H1 (cell line): ENCODE data around the gene NFAM1. TPM values are rescaled to one million over a fixed set of nuclear protein-coding genes. Genes with fewer than 3 reads are reported as not detected.

Source experiments
- CTCF ChIA-PET: fragments of 300-600 bp; sonication (Branson Sonifier 250); formaldehyde crosslinking; loops from one replicate; lab custom pipeline; 2021; ENCODE audit not compliant: partially characterized antibody; lab: Charles Lee
- POLR2A ChIA-PET: fragments of 300-600 bp; sonication (Branson Sonifier 250); formaldehyde crosslinking; loops from one replicate; lab custom pipeline; 2021; ENCODE audit warnings: inconsistent platforms; ENCODE audit not compliant: partially characterized antibody; lab: Charles Lee
- DNase-seq, 2 experiments: peaks; one replicate each; pipeline versions ENCODE4 v3.0.0 to v3.0.0-alpha.2; 2010 to 2022; ENCODE audit warnings: low spot score in 2 of 2, low read depth in 1 of 2, mixed read lengths in 1 of 2
- FAIRE-seq: peaks from 2 replicates; lab custom pipeline; 2011; peaks lifted over from hg19 to GRCh38; lab: Jason Lieb, UNC
- H2AFZ ChIP-seq: 2 replicates; pipeline ENCODE4 v1.8.1; 2012; ENCODE audit warnings: low read length, inconsistent platforms
- H2AK5ac ChIP-seq: 2 replicates; pipeline ENCODE4 v1.6.1; 2013; ENCODE audit warnings: low read depth, low read length
- H2BK120ac ChIP-seq: replicated peaks from 2 replicates; pipeline ENCODE3; 2013; ENCODE audit warnings: low read depth, low read length, inconsistent platforms
- H2BK12ac ChIP-seq: 2 replicates; pipeline ENCODE4 v1.6.1; 2013; ENCODE audit warnings: low read depth, low read length
- H2BK15ac ChIP-seq: 2 replicates; pipeline ENCODE4 v1.6.1; 2013; ENCODE audit warnings: low read length
- H2BK20ac ChIP-seq: 2 replicates; pipeline ENCODE4 v1.6.1; 2013; ENCODE audit warnings: low read length
- H2BK5ac ChIP-seq: 2 replicates; pipeline ENCODE4 v1.6.1; 2013; ENCODE audit warnings: low read depth, low read length
- H3K14ac ChIP-seq: 2 replicates; pipeline ENCODE4 v1.6.1; 2013; ENCODE audit warnings: inconsistent platforms; ENCODE audit not compliant: insufficient read length
- H3K18ac ChIP-seq: 2 replicates; pipeline ENCODE4 v1.6.1; 2013; ENCODE audit warnings: low read length; ENCODE audit errors: extremely low read depth
- H3K23ac ChIP-seq: 2 replicates; pipeline ENCODE4 v1.6.1; 2013; ENCODE audit warnings: inconsistent platforms; ENCODE audit not compliant: insufficient read length
- H3K23me2 ChIP-seq: 2 replicates; pipeline ENCODE4 v1.6.1; 2013; ENCODE audit warnings: low read depth, low read length
- H3K27ac ChIP-seq: 2 replicates; pipeline ENCODE4 v1.6.1; 2011; ENCODE audit warnings: low read depth, low read length, inconsistent platforms
- H3K27me3 ChIP-seq, 4 experiments: replicated peaks in 1 of 4; 1 replicate in 1 of 4; 2 replicates in 3 of 4; pipeline versions ENCODE4 v1.6.1 to v1.8.1; 2011 to 2013; ENCODE audit warnings: low read length in 3 of 4, mild to moderate bottlenecking in 3 of 4, inconsistent platforms in 2 of 4, mixed read lengths in 2 of 4, moderate library complexity in 1 of 4; ENCODE audit not compliant: control insufficient read depth in 3 of 4, insufficient read depth in 3 of 4; ENCODE audit errors: extremely low read depth in 1 of 4
- H3K36me3 ChIP-seq, 4 experiments: 2 replicates each; pipeline versions ENCODE4 v1.6.1 to v1.8.1; 2011 to 2013; ENCODE audit warnings: mild to moderate bottlenecking in 4 of 4, low read length in 3 of 4, moderate library complexity in 2 of 4, control low read depth in 1 of 4, inconsistent platforms in 1 of 4; ENCODE audit not compliant: insufficient read depth in 4 of 4, control insufficient read depth in 2 of 4
- H3K4ac ChIP-seq: replicated peaks from 2 replicates; pipeline ENCODE3; 2013; ENCODE audit warnings: low read length, low read depth, mixed read lengths, inconsistent platforms; ENCODE audit not compliant: insufficient read length
- H3K4me1 ChIP-seq, 4 experiments: replicated peaks in 1 of 4; 1 replicate in 1 of 4; 2 replicates in 3 of 4; pipeline versions ENCODE4 v1.6.1 to v1.8.1; 2011 to 2013; ENCODE audit warnings: low read length in 3 of 4, inconsistent platforms in 2 of 4, mixed read lengths in 1 of 4; ENCODE audit not compliant: insufficient read depth in 4 of 4, control insufficient read depth in 3 of 4
- H3K4me2 ChIP-seq, 2 experiments: 2 replicates each; pipeline versions ENCODE4 v1.6.1 to v1.8.1; 2011 to 2013; ENCODE audit warnings: low read depth in 2 of 2, low read length in 2 of 2, control low read depth in 1 of 2, inconsistent platforms in 1 of 2, mild to moderate bottlenecking in 1 of 2; ENCODE audit not compliant: insufficient read depth in 1 of 2
- H3K4me3 ChIP-seq, 4 experiments: fragments of 200-600, 300-600 bp in 1 of 4; sonication (generic), shearing (Covaris generic), sonication (Bioruptor Twin) in 1 of 4; 2 replicates each; pipeline versions ENCODE4 v1.5.1 to v1.8.1; 2011 to 2016; ENCODE audit warnings: low read length in 4 of 4, low read depth in 3 of 4, control low read depth in 2 of 4, inconsistent platforms in 2 of 4, mild to moderate bottlenecking in 2 of 4, mixed read lengths in 1 of 4, moderate library complexity in 1 of 4; ENCODE audit not compliant: insufficient read depth in 2 of 4; ENCODE audit errors: extremely low read depth in 1 of 4
- H3K56ac ChIP-seq: replicated peaks from 2 replicates; pipeline ENCODE3; 2013; ENCODE audit warnings: low read depth, mild to moderate bottlenecking, mixed read lengths, low read length, inconsistent platforms; ENCODE audit not compliant: insufficient read length
- H3K79me1 ChIP-seq: 2 replicates; pipeline ENCODE4 v1.6.1; 2013; ENCODE audit warnings: low read depth, low read length, control low read depth
- H3K79me2 ChIP-seq, 2 experiments: 2 replicates each; pipeline versions ENCODE4 v1.6.1 to v1.8.1; 2012 to 2013; ENCODE audit warnings: low read length in 2 of 2, mild to moderate bottlenecking in 2 of 2, inconsistent platforms in 1 of 2; ENCODE audit not compliant: insufficient read depth in 2 of 2, control insufficient read depth in 1 of 2
- H3K9ac ChIP-seq, 4 experiments: replicated peaks in 1 of 4; 1 replicate in 1 of 4; 2 replicates in 3 of 4; pipeline versions ENCODE4 v1.6.1 to v1.8.1; 2011 to 2013; ENCODE audit warnings: low read depth in 3 of 4, low read length in 3 of 4, control low read depth in 2 of 4, mild to moderate bottlenecking in 2 of 4, moderate library complexity in 2 of 4, inconsistent platforms in 1 of 4; ENCODE audit errors: extremely low read depth in 1 of 4
- H3K9me3 ChIP-seq, 2 experiments: 2 replicates each; pipeline versions ENCODE4 v1.6.1 to v1.8.1; 2012 to 2013; ENCODE audit warnings: mild to moderate bottlenecking in 2 of 2, moderate library complexity in 2 of 2, control low read depth in 1 of 2, inconsistent platforms in 1 of 2, low read depth in 1 of 2, low read length in 1 of 2, mixed read lengths in 1 of 2; ENCODE audit not compliant: insufficient read depth in 2 of 2
- H4K20me1 ChIP-seq, 2 experiments: replicated peaks in 1 of 2; 2 replicates each; pipeline versions ENCODE3 to v1.8.1; 2011 to 2013; ENCODE audit warnings: inconsistent platforms in 2 of 2, low read length in 2 of 2, mild to moderate bottlenecking in 1 of 2; ENCODE audit not compliant: insufficient read depth in 2 of 2, control insufficient read depth in 1 of 2
- H4K5ac ChIP-seq: 2 replicates; pipeline ENCODE4 v1.6.1; 2013; ENCODE audit warnings: low read length, low read depth, mixed read lengths, inconsistent platforms; ENCODE audit not compliant: insufficient read length
- H4K8ac ChIP-seq: 2 replicates; pipeline ENCODE4 v1.8.0; 2013; ENCODE audit warnings: mild to moderate bottlenecking, moderate library complexity, low read length, inconsistent platforms; ENCODE audit not compliant: insufficient read depth; ENCODE audit errors: extremely low read depth
- H4K91ac ChIP-seq: replicated peaks from 2 replicates; pipeline ENCODE3; 2013; ENCODE audit warnings: low read length, mixed read lengths, inconsistent platforms; ENCODE audit not compliant: insufficient read length
- CBX5 ChIP-seq: fragments of 300-800, 300-1000 bp; sonication (generic); IDR thresholded peaks from 2 replicates; pipeline ENCODE4 v1.7.1; 2016; ENCODE audit warnings: antibody characterized with exemption, low read length, low read depth
- CEBPB ChIP-seq: IDR thresholded peaks from 2 replicates; pipeline ENCODE4 v1.6.1; 2012; ENCODE audit warnings: low read depth, low read length
- CREB1 ChIP-seq: IDR thresholded peaks from 2 replicates; pipeline ENCODE4 v1.6.1; 2012; ENCODE audit warnings: inconsistent platforms
- EGR1 ChIP-seq: IDR thresholded peaks from 2 replicates; pipeline ENCODE4 v1.6.1; 2011; ENCODE audit warnings: low read depth, low read length, borderline replicate concordance
- FOSL1 ChIP-seq: IDR thresholded peaks from 2 replicates; pipeline ENCODE4 v1.6.1; 2011; ENCODE audit warnings: mild to moderate bottlenecking, low read depth, low read length, moderate library complexity; ENCODE audit not compliant: insufficient read depth
- JUN ChIP-seq: IDR thresholded peaks from 2 replicates; pipeline ENCODE4 v1.6.1; 2011; ENCODE audit warnings: low read depth, mild to moderate bottlenecking, improper control_type of control experiment, low read length
- KDM5A ChIP-seq: fragments of 200-600 bp; IDR thresholded peaks from 2 replicates; pipeline ENCODE4 v1.7.1; 2012; ENCODE audit warnings: mild to moderate bottlenecking, low read length, inconsistent platforms, mixed read lengths
- PHF8 ChIP-seq: fragments of 200-600 bp; sonication (generic); conservative IDR thresholded peaks from 2 replicates; pipeline ENCODE4 v1.7.1; 2012; ENCODE audit warnings: low read depth, mild to moderate bottlenecking, inconsistent platforms, low read length, moderate library complexity
- POU5F1 ChIP-seq: IDR thresholded peaks from 2 replicates; pipeline ENCODE4 v1.6.1; 2011; ENCODE audit warnings: low read depth, mild to moderate bottlenecking, low read length, moderate library complexity
- SIN3A ChIP-seq, 2 experiments: IDR thresholded peaks in 1 of 2; conservative IDR thresholded peaks in 1 of 2; 2 replicates each; pipeline ENCODE4 v1.6.1; 2011 to 2012; ENCODE audit warnings: low read length in 2 of 2, improper control_type of control experiment in 1 of 2, low read depth in 1 of 2, mild to moderate bottlenecking in 1 of 2
- SIX5 ChIP-seq: IDR thresholded peaks from 2 replicates; pipeline ENCODE4 v1.6.1; 2011; ENCODE audit warnings: mild to moderate bottlenecking, low read depth, low read length
- SP4 ChIP-seq: IDR thresholded peaks from 2 replicates; pipeline ENCODE4 v1.6.1; 2012; ENCODE audit warnings: low read length, inconsistent platforms
- TCF12 ChIP-seq: IDR thresholded peaks from 2 replicates; pipeline ENCODE4 v1.6.1; 2011; ENCODE audit warnings: low read depth, mild to moderate bottlenecking, low read length
- YY1 ChIP-seq: IDR thresholded peaks from 2 replicates; pipeline ENCODE4 v1.6.1; 2011; ENCODE audit warnings: low read depth, mild to moderate bottlenecking, low read length
- ZNF274 ChIP-seq: IDR thresholded peaks from 2 replicates; pipeline ENCODE4 v1.7.0; 2012; ENCODE audit warnings: low read length, borderline replicate concordance; ENCODE audit errors: extremely low read depth
- WGBS, 2 experiments: shearing (Covaris generic) in 1 of 2; methylation state at CpG; one replicate each; pipeline versions ENCODE4 v1.1.6 to v1.1.7; 2013 to 2015; ENCODE audit warnings: low lambda C conversion rate in 2 of 2, mixed read lengths in 2 of 2, inconsistent platforms in 1 of 2, low coverage in 1 of 2, missing lambda C conversion rate in 1 of 2; ENCODE audit not compliant: insufficient replicate concordance in 2 of 2, insufficient coverage in 1 of 2, insufficient read length in 1 of 2; ENCODE audit errors: extremely low coverage in 1 of 2, missing lambda C conversion rate in 1 of 2; 5-methylcytosine and 5-hydroxymethylcytosine counted together
- polyA plus RNA-seq, 7 experiments: library from polyadenylated mRNA; depleted of rRNA in 3 of 7; stranded (reverse) in 5 of 7; unstranded in 2 of 7; fragments of >200 nt in 5 of 7; fragments of 200-250 nt in 2 of 7; gene quantifications; 1 replicate in 5 of 7; 2 replicates in 1 of 7; 4 replicates in 1 of 7; pipeline versions ENCODE4 v1.2.1 to v1.2.3, GENCODE V29; 2011 to 2013; ENCODE audit warnings: missing spikeins in 2 of 7, mixed read lengths in 2 of 7
- total RNA-seq: library from RNA; stranded (reverse); fragmentation: NEBNext Ultra II Directional; extraction: Animal tissue kit (Norgen Biotek cat#: 25700); gene quantifications from 2 replicates; pipeline ENCODE4 v1.2.1, GENCODE V29; 2021

Gene NFAM1
- total and polyA plus RNA-seq, 2 of the 8 experiments (the other 6 are each of a cell fraction or from before 2014, with no cell fraction given), result 0.62 to 0.73 TPM

- H2BK20ac ChIP-seq, result no peak overlapping the region
- ChIA-PET CTCF (interaction anchor here (2.2 to 2.3 kb wide), 2 partner anchors 12 to 17 kb away, joined by 11 to 12 read pairs; no protein-coding TSS in a partner anchor), POLR2A (no interaction called here)
- no peak overlapping the region for H2BK15ac ChIP-seq
- DNase-seq, result no peak
- H3K14ac ChIP-seq, result no peak overlapping the region
- no peak overlapping the region for H3K23ac ChIP-seq
- H2BK5ac ChIP-seq, result no peak overlapping the region
- no peaks in the 10 kb centered on the region for H3K79me2 ChIP-seq
- no peak overlapping the region for H4K5ac ChIP-seq
- no peaks in the 10 kb centered on the region; a peak in 2 of 7 replicates for H3K27me3 ChIP-seq
- H3K4me2 ChIP-seq, result no peak overlapping the region
- no peaks in the 10 kb centered on the region for H4K20me1 ChIP-seq
- H3K4ac ChIP-seq, result no peak overlapping the region
- no peak overlapping the region for H3K27ac ChIP-seq
- no peak overlapping the region for H2BK120ac ChIP-seq
- no peak overlapping the region for H3K9ac ChIP-seq
- WGBS, 2 experiments, result 47% methylated on average over 3 of the region's 3 CpGs; no CpG with 5 or more reads in 1 of the 2 experiments
- no peak overlapping the region for H2BK12ac ChIP-seq
- no peak overlapping the region for H3K18ac ChIP-seq
- no peaks in the 10 kb centered on the region for H3K79me1 ChIP-seq
- no peak overlapping the region for H4K8ac ChIP-seq
- no peak overlapping the region for H3K56ac ChIP-seq
- H2AK5ac ChIP-seq, result no peak overlapping the region
- H4K91ac ChIP-seq, result no peak overlapping the region
- H3K4me1 ChIP-seq, result peaks cover 4 to 13% (median 8%) of the 10 kb centered on the region in 4 experiments; a peak in 6 of 7 replicates
- H3K36me3 ChIP-seq, result no peaks in the 10 kb centered on the region
- no peaks in the 10 kb centered on the region for H3K9me3 ChIP-seq
- no peak overlapping the region for H2AFZ ChIP-seq
- no peak for FAIRE-seq
- H3K23me2 ChIP-seq, result no peaks in the 10 kb centered on the region
- H3K4me3 ChIP-seq, result no peak overlapping the region
- TF ChIP-seq TCF12 (peak; percentile 84; the same call in 1 of the 2 replicates), POU5F1 (no peak), SIX5 (no peak), CEBPB (0 out of 2 replicates have a peak, but pooled peaks have one; percentile 13), PHF8 (no peak), CREB1 (no peak), FOSL1 (no peak), YY1 (no peak), ZNF274 (no peak), CBX5 (no peak), JUN (no peak), KDM5A (no peak), EGR1 (no peak), SP4 (no peak), SIN3A (conservative IDR thresholded peaks at IDR 0.05 in 1 of 2, IDR thresholded peaks at IDR 0.05 in 1 of 2; ENCODE audit: low read depth in 1 of 2, low read length in 2 of 2) (no peak)
These were observed 29.3 kb upstream of the NFAM1 start for GRCh38 chr22:42461511-42461910.
